Lower lobe of right lung (tissue), 2 donors: ENCODE results near the gene MOB3B. TPM values are rescaled to one million over a fixed set of nuclear protein-coding genes. Genes with fewer than 3 reads are reported as not detected.

Experiments
- ATAC-seq, 2 donors: fragments of 200-7000 bp; cut with Tn5 transposase; one replicate each; pipeline ENCODE4 v1.9.1; 2020 to 2022; ENCODE audit warnings: mild to moderate bottlenecking in 2 of 2, moderate library complexity in 2 of 2
- DNase-seq: peaks from one replicate; pipeline ENCODE4 v3.0.0-alpha.2; 2020
- H3K27ac ChIP-seq: fragments of 200-600 bp; one replicate; pipeline ENCODE4 v1.8.0; 2022
- H3K27me3 ChIP-seq: fragments of 200-600 bp; one replicate; pipeline ENCODE4 v1.8.0; 2022; ENCODE audit warnings: low read depth
- H3K36me3 ChIP-seq: fragments of 200-600 bp; one replicate; pipeline ENCODE4 v1.8.0; 2022; ENCODE audit warnings: mild to moderate bottlenecking
- H3K4me1 ChIP-seq: fragments of 200-600 bp; one replicate; pipeline ENCODE4 v1.8.0; 2022
- H3K4me3 ChIP-seq: fragments of 200-600 bp; one replicate; pipeline ENCODE4 v1.8.0; 2022; ENCODE audit warnings: mild to moderate bottlenecking
- H3K9me3 ChIP-seq: fragments of 200-600 bp; one replicate; pipeline ENCODE4 v1.8.0; 2022
- intact Hi-C: fragments of 100-400 bp; cut with DNase I; formaldehyde crosslinking; loops from one replicate; pipeline ENCODE4 v1.11.0; 2022
- total RNA-seq: library from RNA; stranded (reverse); fragmentation: NEBNext Ultra II Directional; extraction: Animal tissue kit (Norgen Biotek cat#: 25700); gene quantifications from one replicate; pipeline ENCODE4 v1.2.1, GENCODE V29; 2021
- TF ChIP-seq, protein P1 (sequence below): fragments of 200-600 bp; IDR thresholded peaks from one replicate; pipeline ENCODE4 v1.8.0; 2022; ENCODE audit warnings: antibody characterized with exemption, mild to moderate bottlenecking
- donor health status: DM: no; HTN: yes; CAD: no; lungs with severe emphysema.

MOB3B gene
- total RNA-seq, 1 donor from 2014 or later = 22.7 TPM

DNA sequence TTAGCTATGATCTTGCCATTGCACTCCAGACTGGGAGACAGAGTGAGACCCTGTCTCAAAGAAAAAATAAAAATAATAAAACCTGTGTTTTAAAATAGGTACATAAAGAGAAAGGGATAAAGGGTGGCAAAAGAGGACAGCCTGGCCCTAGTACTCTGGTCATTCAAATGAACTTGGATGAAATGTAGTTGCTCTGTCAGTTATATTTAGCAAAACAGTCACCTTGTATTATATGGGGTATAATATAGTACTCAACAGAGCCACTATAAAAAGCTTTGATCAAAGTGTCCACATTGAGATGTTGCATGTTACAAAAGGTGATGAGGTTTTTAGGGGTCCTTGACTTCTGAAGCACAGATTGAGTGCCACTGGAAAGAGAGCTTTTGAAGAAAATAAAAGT lies 171.6 kb downstream of the MOB3B start:
- Histone ChIP-seq H3K4me1 (peaks cover 33% of the 10 kb centered on the region), H3K27me3 (no peaks in the 10 kb centered on the region), H3K4me3 (no peak overlapping the region), H3K36me3 (peaks cover 5% of the 10 kb centered on the region), H3K27ac (no peak overlapping the region), H3K9me3 (no peaks in the 10 kb centered on the region)
- DNase-seq = no peak
- ATAC-seq = no peak
- TF ChIP-seq, protein P1, sequence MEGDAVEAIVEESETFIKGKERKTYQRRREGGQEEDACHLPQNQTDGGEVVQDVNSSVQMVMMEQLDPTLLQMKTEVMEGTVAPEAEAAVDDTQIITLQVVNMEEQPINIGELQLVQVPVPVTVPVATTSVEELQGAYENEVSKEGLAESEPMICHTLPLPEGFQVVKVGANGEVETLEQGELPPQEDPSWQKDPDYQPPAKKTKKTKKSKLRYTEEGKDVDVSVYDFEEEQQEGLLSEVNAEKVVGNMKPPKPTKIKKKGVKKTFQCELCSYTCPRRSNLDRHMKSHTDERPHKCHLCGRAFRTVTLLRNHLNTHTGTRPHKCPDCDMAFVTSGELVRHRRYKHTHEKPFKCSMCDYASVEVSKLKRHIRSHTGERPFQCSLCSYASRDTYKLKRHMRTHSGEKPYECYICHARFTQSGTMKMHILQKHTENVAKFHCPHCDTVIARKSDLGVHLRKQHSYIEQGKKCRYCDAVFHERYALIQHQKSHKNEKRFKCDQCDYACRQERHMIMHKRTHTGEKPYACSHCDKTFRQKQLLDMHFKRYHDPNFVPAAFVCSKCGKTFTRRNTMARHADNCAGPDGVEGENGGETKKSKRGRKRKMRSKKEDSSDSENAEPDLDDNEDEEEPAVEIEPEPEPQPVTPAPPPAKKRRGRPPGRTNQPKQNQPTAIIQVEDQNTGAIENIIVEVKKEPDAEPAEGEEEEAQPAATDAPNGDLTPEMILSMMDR = no peak
- intact Hi-C loops = no loop called here

DNA sequence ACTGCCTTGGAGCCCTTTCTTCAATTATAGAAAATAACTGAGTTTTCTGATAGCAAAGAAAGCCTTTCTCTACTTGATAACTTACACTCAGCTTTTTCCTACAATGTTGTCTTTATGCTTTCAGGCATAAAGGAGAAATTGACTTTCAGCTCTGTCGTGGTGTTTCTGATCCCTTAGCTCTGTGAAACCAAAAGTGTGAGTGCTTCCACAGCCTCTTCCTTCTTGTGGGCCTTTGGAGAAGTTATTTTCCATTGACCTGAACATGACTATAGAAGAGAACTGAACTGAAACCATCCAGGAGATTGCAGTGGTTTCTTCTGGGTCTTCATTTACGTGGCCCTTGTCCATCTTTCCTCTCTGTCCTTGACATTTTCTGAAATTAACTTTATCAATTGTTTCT lies 173.2 kb downstream of the MOB3B start:
- Histone ChIP-seq H3K36me3 (peaks cover 5% of the 10 kb centered on the region), H3K27me3 (no peaks in the 10 kb centered on the region), H3K4me3 (no peak overlapping the region), H3K9me3 (no peaks in the 10 kb centered on the region), H3K4me1 (peaks cover 39% of the 10 kb centered on the region), H3K27ac (peak overlapping the region; percentile 28)
- DNase-seq = no peak
- no peak for ATAC-seq
- TF ChIP-seq, protein P1 = no peak
- intact Hi-C loops = no loop called here

DNA sequence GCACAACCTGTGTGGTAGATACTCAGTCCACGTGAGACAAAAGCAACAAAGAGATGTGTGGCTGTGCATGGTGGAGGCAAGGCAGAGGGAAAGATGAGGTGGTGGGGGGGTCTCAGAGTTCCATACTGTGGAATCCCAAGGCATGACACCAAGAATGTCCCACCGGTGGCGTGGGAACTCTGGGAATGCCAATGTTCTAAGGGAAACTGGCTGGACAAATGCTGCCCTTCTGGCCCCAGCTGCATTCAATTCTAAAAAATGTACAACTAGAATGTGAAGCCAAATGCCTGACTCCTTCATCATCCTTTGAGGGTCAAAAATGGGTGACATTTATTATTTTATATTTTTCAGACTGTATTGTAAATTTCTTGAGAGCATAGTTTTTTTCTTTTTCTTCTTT lies 174.4 kb downstream of the MOB3B start:
- no peak for DNase-seq
- H3K36me3 ChIP-seq = peaks cover 5% of the 10 kb centered on the region
- no peak for ATAC-seq
- intact Hi-C loops = no loop called here
- no peaks in the 10 kb centered on the region for H3K27me3 ChIP-seq
- H3K9me3 ChIP-seq = no peaks in the 10 kb centered on the region
- H3K4me1 ChIP-seq = peaks cover 43% of the 10 kb centered on the region
- H3K27ac ChIP-seq = no peak overlapping the region
- no peak overlapping the region for H3K4me3 ChIP-seq
- TF ChIP-seq, protein P1 = no peak

DNA sequence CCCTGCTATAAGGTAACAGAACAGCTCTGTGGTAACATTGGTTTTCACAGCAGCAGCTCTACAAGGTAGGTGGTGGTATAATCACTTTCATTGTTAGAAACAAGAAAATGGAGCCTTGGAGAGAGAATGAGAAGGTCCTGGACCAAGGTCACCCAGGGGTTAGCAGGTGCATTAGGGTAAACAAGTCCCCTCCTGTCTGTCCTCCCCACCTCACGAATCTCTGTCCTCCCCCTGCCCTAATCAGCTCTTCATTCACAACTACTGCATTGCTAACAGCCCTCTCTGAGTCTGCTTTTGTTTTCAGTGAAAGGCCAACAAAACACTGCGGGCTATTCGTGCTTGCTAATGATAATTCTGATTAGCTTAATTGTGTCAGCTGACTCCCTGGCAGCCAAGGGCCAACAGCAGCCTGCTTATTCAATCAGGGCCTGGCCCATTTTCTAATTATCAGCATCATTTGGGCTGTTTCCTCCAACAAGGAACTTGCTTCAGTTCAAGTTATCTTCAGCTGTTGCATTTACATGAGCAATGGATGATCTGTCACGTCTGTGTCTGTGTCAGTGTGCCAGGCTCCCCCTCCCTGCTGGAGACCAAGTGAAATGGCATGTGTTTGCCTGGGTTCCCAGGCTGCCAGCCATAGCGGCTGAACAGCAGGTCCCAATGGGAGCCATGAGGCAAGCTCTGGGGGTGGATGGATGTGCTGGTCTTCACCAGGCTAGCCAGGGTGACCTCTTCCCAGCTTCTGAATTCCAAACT lies 176.0 kb downstream of the MOB3B start:
- Histone ChIP-seq H3K27ac (peak overlapping the region; percentile 46), H3K36me3 (peaks cover 3% of the 10 kb centered on the region), H3K4me1 (peaks cover 51% of the 10 kb centered on the region), H3K9me3 (no peaks in the 10 kb centered on the region), H3K4me3 (no peak overlapping the region), H3K27me3 (no peaks in the 10 kb centered on the region)
- TF ChIP-seq, protein P1 = no peak
- DNase-seq (no peak), ATAC-seq (peak in 1 of 2 donors; percentile 26)
- intact Hi-C loops = no loop called here

DNA sequence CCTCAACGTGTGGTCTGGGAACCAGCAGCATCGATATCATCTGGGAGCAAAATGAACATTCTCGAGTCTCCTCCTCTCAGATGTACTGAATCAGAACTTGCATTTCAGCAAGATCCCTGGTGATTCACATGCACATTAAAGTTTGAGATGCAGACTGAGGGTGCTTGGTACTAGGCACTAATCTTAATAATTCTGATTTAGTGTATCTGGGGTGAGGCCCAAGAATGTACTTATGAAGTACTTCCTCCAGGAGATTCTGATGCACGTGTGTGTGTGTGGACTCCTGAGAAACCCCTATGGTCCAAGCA lies 176.5 kb downstream of the MOB3B start:
- Histone ChIP-seq H3K27ac (peak overlapping the region; percentile 46), H3K9me3 (no peaks in the 10 kb centered on the region), H3K4me3 (no peak overlapping the region), H3K36me3 (no peaks in the 10 kb centered on the region), H3K27me3 (no peaks in the 10 kb centered on the region), H3K4me1 (peaks cover 55% of the 10 kb centered on the region)
- no peak for ATAC-seq
- no peak for DNase-seq
- intact Hi-C loops = no loop called here
- TF ChIP-seq, protein P1 = no peak
